Body of pancreas (tissue), 4 donors: ENCODE results near the gene LRRC2.

ENCODE experiments used
- CTCF ChIP-seq, 7 experiments: fragments of 450-650 bp in 4 of 7; fragments of 200-600 bp in 3 of 7; sonication (generic) in 3 of 7; IDR thresholded peaks; one replicate each; pipeline ENCODE4 v1.5.1; 2016 to 2019; ENCODE audit warnings: antibody characterized with exemption in 7 of 7
- POLR2A ChIP-seq, 3 donors: fragments of 450-650 bp; IDR thresholded peaks; one replicate each; pipeline ENCODE4 v1.6.1; 2016; ENCODE audit warnings: antibody characterized with exemption in 3 of 3, mild to moderate bottlenecking in 2 of 3

- TF ChIP-seq CTCF (IDR thresholded peaks at IDR 0.05) (no peak), POLR2A (IDR thresholded peaks at IDR 0.05) (no peak)
These were observed 64.4 kb downstream of the LRRC2 start for GRCh38 chr3:46501702-46502101.
